SK-N-SH treated with all-trans-retinoic acid at 6 μM for 48 hours (cell line): ENCODE data around the gene OXSR1.

Experiments used
- ATAC-seq: fragments of 200-7000 bp; cut with Tn5 transposase; 3 replicates; pipeline ENCODE4 v1.9.1; 2020; ENCODE audit warnings: mild to moderate bottlenecking, moderate library complexity
- ARNTL ChIP-seq: fragments of 450-650 bp; formaldehyde crosslinking; IDR thresholded peaks from 2 replicates; pipeline ENCODE4 v1.5.0; 2020; ENCODE audit warnings: low read depth, mild to moderate bottlenecking, moderate library complexity, borderline replicate concordance
- BACH2 ChIP-seq: fragments of 250-450 bp; sonication (Bioruptor Pico); IDR thresholded peaks from 2 replicates; pipeline ENCODE4 v1.9.0; 2021; ENCODE audit warnings: mild to moderate bottlenecking, borderline replicate concordance
- CREB5 ChIP-seq: fragments of 250-450 bp; sonication (Bioruptor Pico); IDR thresholded peaks from 2 replicates; pipeline ENCODE4 v1.5.1; 2020; ENCODE audit warnings: low read depth, mild to moderate bottlenecking, moderate library complexity
- CSDC2 ChIP-seq: fragments of 250-450 bp; sonication (Bioruptor Pico); IDR thresholded peaks from 2 replicates; pipeline ENCODE4 v1.5.0; 2020; ENCODE audit warnings: mild to moderate bottlenecking, moderate library complexity
- ESRRG ChIP-seq: fragments of 250-450 bp; sonication (Bioruptor Pico); IDR thresholded peaks from 2 replicates; pipeline ENCODE4 v1.6.1; 2021; ENCODE audit warnings: mild to moderate bottlenecking
- GLIS3 ChIP-seq: fragments of 250-450 bp; sonication (Bioruptor Pico); IDR thresholded peaks from 2 replicates; pipeline ENCODE4 v1.5.0; 2020; ENCODE audit warnings: mild to moderate bottlenecking, moderate library complexity
- OSR1 ChIP-seq: fragments of 250-450 bp; sonication (Bioruptor Pico); IDR thresholded peaks from 2 replicates; pipeline ENCODE4 v1.8.0; 2022; ENCODE audit warnings: moderate library complexity, mild to moderate bottlenecking, inconsistent platforms
- PATZ1 ChIP-seq: fragments of 250-450 bp; sonication (Bioruptor Pico); IDR thresholded peaks from 2 replicates; pipeline ENCODE4 v1.8.0; 2020; ENCODE audit warnings: mild to moderate bottlenecking, moderate library complexity, borderline replicate concordance
- POU6F1 ChIP-seq: fragments of 250-450 bp; sonication (Bioruptor Pico); IDR thresholded peaks from 2 replicates; pipeline ENCODE4 v1.8.0; 2021; ENCODE audit warnings: low read depth, mild to moderate bottlenecking, moderate library complexity, borderline replicate concordance
- PPARA ChIP-seq: fragments of 250-450 bp; sonication (Bioruptor Pico); IDR thresholded peaks from 2 replicates; pipeline ENCODE4 v1.5.0; 2020; ENCODE audit warnings: mild to moderate bottlenecking, borderline replicate concordance
- RARB ChIP-seq: fragments of 250-450 bp; sonication (Bioruptor Pico); IDR thresholded peaks from 2 replicates; pipeline ENCODE4 v1.8.0; 2021; ENCODE audit warnings: mild to moderate bottlenecking, moderate library complexity
- SNAI2 ChIP-seq: fragments of 250-450 bp; sonication (Bioruptor Pico); IDR thresholded peaks from 2 replicates; pipeline ENCODE4 v1.5.0; 2020; ENCODE audit warnings: mild to moderate bottlenecking, moderate library complexity
- TOX ChIP-seq: fragments of 250-450 bp; sonication (Bioruptor Pico); IDR thresholded peaks from 2 replicates; pipeline ENCODE4 v1.8.0; 2021; ENCODE audit warnings: mild to moderate bottlenecking, moderate library complexity, borderline replicate concordance
- TSHZ2 ChIP-seq: fragments of 250-450 bp; sonication (Bioruptor Pico); IDR thresholded peaks from 2 replicates; pipeline ENCODE4 v1.5.0; 2020; ENCODE audit warnings: mild to moderate bottlenecking, moderate library complexity
- ZC3H10 ChIP-seq: fragments of 250-450 bp; sonication (Bioruptor Pico); IDR thresholded peaks from 2 replicates; pipeline ENCODE4 v1.5.1; 2021; ENCODE audit warnings: mild to moderate bottlenecking, moderate library complexity
- ZFP3 ChIP-seq: fragments of 250-450 bp; sonication (Bioruptor Pico); IDR thresholded peaks from 2 replicates; pipeline ENCODE4 v1.5.0; 2020; ENCODE audit warnings: mild to moderate bottlenecking, moderate library complexity
- ZFP30 ChIP-seq: fragments of 450-650 bp; formaldehyde crosslinking; IDR thresholded peaks from 2 replicates; pipeline ENCODE4 v1.5.0; 2022; ENCODE audit warnings: mild to moderate bottlenecking, moderate library complexity
- ZNF565 ChIP-seq: fragments of 450-650 bp; formaldehyde crosslinking; conservative IDR thresholded peaks from 2 replicates; pipeline ENCODE4 v1.5.0; 2020; ENCODE audit warnings: low read depth, mild to moderate bottlenecking, moderate library complexity
- ZNF70 ChIP-seq: fragments of 450-650 bp; formaldehyde crosslinking; IDR thresholded peaks from 2 replicates; pipeline ENCODE4 v1.5.0; 2020; ENCODE audit warnings: mild to moderate bottlenecking, moderate library complexity
- ZNF8 ChIP-seq: fragments of 450-650 bp; formaldehyde crosslinking; IDR thresholded peaks from 2 replicates; pipeline ENCODE4 v1.5.0; 2020; ENCODE audit warnings: mild to moderate bottlenecking, moderate library complexity

Gene OXSR1

GRCh38 chr3:38281895-38282686 lies 116.8 kb downstream of the OXSR1 start, which contains the start of gene SLC22A14:
Gene SLC22A14, plus strand, starts transcription at chr3:38282294. Its CDS starts 23,733 bp downstream, at chr3:38306027.
- ATAC-seq, result no peak
- TF ChIP-seq CREB5 (CRISPR knock-in tag) (no peak), ARNTL (CRISPR knock-in tag) (no peak), ZNF70 (CRISPR knock-in tag) (no peak), CSDC2 (CRISPR knock-in tag) (no peak), TOX (no peak), ZNF565 (no peak), ZNF8 (CRISPR knock-in tag) (no peak), PPARA (CRISPR knock-in tag) (no peak), RARB (CRISPR knock-in tag) (no peak)

GRCh38 chr3:38283810-38284755 lies 118.7 kb downstream of the OXSR1 start:
- TF ChIP-seq ZC3H10 (CRISPR knock-in tag) (no peak), BACH2 (CRISPR knock-in tag) (no peak), CREB5 (CRISPR knock-in tag) (no peak), ZFP3 (CRISPR knock-in tag) (no peak), GLIS3 (CRISPR knock-in tag) (no peak), ESRRG (CRISPR knock-in tag) (no peak), OSR1 (CRISPR knock-in tag) (no peak), CSDC2 (CRISPR knock-in tag) (no peak), POU6F1 (CRISPR knock-in tag) (no peak), SNAI2 (CRISPR knock-in tag) (no peak), TSHZ2 (CRISPR knock-in tag) (no peak), PPARA (CRISPR knock-in tag) (no peak), ZNF565 (no peak), TOX (no peak), PATZ1 (CRISPR knock-in tag) (no peak), ZFP30 (CRISPR knock-in tag) (no peak)
- peak; percentile 86 for ATAC-seq
